SKM-1 treated with dmso at 0.1 percent for 144 hours (cell line): ENCODE measurements around the gene ELP1.
"Not testable (repeated sequence)": the region's sequence is repeated elsewhere in the genome, so short reads cannot be mapped to it uniquely, and the experiment has no call there.

Source experiments
- DNase-seq: peaks from one replicate; lab custom pipeline; 2025; ENCODE audit not compliant: unreplicated experiment; lab: John Stamatoyannopoulos, UW

ELP1 gene

DNA sequence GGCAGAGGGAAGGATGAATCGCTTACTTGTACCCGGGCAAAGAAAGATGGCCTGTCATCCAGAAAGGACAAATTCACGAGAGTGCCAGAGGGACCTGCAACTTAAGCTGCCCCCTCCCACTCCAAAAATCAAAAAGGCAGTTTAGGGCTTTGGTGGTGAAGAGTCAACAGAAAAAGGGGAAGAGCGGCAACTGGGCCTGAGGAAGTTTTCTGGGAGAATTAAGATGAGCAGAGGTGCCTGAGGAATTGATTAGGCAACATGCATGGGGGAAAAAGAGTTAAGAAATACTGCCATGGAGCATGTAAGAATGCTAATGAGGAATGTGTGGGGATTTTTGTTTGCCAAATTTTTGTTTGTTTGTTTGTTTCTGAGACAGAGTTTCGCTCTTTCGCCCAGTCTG is 76.4 kb downstream of the ELP1 start:
- DNase-seq, result no peak

DNA sequence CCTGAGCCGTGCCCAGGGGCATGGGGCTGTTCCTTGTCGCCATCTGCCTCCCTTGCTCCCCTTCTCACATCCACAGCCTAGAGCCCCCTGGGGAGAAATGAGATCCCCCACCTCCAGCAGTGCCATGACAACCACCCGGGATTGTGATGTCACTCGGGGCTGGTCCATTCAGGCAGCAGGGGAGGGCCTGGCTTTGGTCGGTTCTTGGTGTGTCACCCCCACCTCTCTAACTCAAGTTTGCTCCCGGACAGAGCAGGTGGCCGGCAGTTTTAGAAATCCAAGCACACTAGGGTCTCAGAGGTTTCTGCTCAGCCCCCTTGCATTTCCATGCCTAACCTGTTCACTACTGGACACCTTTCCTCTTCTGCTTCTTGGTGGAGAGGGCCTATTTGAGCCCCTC is 78.0 kb downstream of the ELP1 start, which contains the start of gene ACTL7B:
TSS of gene ACTL7B (minus strand) at position 99 of the 400 bp plus-strand sequence. CDS start at position 43, 56 bp downstream.
- no peak for DNase-seq

DNA sequence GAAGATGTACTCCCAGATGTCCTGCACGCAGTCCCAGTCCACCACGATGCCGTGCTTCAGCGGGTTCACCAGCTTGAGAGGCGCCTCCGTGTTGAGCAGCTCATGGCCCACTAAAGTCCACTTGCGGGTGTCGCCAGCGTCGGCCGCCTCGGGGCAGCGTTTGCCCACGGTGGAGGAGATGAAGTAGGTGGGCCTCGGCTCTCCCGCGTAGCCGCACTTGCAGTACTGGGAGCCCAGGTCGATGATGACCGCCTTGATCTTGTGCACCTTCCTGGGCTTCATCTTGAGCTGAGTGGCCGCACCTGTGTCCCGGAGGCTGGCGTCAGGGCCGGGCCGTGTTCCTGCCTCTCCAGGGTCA is 78.4 kb downstream of the ELP1 start:
- no peak for DNase-seq

DNA sequence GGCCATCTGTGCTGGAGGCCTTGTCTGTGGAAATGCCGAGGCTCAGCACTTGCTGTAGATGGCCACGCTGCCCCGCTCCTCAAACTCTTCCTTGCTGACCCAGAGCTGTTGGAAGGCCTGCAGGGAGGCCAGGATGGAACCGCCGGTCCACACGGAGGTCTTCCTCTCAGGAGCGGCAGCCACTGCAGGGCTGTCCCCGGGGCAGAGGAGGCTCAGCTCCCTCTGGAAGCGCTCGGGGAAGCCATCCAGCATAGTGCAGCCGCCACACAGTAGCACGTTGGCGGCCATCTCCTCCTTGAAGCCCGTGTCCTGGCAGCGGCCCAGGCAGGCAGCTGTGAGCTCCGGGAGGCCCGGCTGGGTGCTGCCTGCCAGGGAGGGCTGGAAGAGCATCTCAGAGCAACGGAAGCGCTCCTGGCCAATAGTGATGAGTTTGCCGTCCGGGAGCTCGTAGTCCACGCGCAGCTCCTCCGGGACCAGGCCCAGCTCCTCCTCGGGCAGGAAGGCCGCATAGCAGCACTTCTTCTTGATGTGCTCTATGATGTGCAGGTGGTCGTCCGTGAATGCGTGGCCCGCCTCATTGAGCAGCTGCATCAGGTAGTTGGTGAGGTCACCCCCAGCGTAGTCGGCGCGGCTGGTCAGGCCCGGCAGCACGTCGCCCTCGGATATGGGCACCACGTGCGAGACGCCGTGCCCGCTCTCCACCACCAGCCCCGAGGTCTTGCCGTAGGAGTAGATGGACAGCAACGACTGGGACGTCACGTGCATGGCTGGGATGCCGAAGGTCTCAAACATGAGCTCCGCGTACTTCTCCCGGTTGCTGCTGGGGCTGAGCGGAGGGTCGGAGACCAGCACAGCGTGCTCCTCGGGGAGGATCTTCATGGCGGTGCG is 79.0 kb downstream of the ELP1 start:
- DNase-seq, result no peak

DNA sequence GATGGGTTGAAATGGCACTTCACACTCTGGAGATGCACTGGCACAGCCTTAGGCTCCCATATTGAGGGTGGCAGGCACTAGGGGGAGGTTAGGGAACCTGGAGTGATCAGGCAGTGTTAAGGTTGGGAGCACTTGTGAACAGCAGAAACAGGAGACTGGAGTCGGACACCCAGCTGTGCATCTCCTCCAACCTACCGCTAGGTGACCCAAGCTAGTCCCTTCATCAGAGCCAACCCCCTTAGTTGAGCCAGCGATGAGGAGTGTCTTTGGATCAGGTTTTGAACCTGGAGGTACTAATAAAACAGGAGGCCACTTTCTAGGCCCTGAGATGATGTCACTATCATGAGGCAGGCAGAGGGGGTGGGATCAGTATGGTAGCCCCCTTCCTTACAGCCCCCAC is 79.8 kb downstream of the ELP1 start:
- DNase-seq, result no peak

DNA sequence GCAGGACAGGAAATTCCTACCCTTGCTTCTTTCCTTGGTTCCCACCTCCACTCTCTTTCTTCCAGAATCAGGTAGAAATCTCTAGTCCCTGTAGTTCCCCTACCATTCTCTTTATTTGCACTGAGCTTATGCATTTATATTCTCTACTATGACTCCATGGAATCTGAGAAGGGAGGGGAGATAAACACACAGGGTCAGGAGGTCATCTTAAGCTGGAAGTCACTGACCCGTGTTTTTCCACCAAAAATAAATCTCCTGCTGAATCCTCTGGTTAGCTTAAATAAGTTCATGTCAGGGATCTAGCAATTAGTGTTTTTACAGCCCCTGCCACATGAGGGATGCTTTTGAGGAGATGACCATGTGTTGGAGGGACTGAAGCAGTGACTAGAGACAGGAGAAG is 81.8 kb downstream of the ELP1 start:
- DNase-seq, result no peak

DNA sequence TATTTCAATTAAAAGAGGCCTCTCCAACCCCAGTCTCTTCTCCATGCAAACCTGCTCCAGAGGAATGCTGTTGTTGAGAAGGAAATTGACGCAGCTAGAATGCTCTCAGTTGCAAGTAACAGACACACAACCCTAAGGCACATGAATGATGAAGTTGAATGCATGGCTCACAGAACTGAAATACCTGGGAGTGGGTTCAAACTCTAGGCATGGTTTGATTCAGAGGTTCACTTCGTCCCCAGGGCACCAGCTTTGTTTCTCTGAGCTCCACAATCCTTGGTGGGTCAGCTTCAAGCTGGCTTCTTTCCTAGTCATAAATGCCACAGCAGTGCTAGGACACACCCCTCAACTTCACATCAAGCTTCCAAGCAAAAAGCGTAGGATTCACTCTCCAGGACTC is 82.8 kb downstream of the ELP1 start:
- DNase-seq, result no peak

DNA sequence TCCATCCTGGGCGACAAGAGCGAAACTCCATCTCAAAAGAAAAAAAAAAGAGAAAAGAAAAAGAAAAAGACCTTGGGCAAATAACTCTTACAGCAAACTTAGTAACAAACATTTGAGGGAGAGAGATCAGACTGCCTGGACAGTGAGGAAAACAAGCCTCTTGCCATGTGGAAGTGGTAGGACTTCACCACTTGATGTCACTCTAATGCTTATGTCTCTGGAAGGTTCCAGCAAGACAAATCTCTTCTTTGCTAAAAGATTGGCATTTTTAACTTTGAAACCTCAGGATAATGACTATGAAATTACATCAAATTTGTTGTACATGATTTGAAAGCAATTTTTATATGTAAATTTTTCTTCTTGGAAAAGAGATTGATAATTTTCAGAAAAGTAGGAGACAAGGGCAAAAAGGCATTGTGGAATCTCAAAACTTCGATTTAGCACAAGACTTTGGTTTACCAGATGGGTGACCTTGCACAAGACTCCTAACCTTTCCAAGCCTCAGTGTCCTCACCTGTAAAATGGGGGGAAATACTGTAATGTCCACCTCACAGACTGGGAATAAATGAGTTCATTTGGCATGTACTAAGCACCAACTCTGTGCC is 83.5 kb downstream of the ELP1 start:
- no peak for DNase-seq

DNA sequence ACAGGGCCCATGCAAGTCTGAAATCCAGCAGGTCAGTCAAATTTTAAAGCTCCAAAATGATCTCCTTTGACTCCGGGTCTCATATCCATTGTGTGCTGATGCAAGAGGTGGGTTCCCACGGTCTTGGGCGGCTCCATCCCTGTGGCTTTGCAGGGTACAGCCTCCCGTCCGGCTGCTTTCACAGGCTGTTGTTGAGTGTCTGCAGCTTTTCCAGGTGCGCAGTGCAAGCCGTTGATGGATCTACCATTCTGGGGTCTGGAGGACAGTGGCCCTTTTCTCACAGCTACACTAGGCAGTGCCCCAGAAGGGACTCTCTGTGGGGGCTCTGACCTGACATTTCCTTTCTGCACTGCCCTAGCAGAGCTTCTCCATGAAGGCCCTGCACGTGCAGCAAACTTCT is 85.6 kb downstream of the ELP1 start:
- not testable (repeated sequence) for DNase-seq

DNA sequence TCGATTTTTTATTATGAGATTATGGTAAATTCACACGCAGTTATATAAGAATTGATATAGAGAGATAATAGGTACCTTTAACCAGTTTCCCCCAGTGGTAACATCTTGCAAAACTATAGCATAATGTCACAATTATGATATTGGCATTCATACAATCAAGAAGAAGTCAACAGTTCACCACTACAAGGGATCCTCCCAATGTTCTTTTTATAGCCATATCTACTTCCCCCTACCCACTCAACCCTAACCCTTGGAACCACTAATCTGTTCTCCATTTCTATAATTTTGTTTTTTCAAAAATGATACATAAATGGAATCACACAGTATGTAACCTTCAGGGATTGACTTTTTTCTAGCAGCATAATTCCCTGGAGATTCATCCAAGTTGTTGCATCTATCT is 88.0 kb downstream of the ELP1 start:
- no peak for DNase-seq

DNA sequence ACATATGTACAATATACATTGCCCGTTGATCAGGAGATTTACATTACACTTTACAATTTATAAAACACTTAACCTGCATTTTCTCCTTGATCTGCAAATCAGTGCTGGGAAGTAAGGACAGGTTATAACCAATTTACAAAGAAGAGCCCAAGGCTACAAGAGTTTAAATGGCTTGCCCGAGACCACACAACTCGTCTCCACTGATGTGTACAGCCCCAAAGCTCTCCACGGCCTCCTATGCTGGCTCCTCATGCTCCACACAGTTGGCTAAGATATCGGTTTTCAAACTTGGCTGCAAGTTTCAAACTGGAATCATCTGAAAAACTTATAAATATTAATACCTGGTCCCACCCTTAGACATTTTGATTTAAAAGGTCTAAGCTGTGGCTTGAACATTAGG is 88.4 kb downstream of the ELP1 start:
- no peak for DNase-seq

DNA sequence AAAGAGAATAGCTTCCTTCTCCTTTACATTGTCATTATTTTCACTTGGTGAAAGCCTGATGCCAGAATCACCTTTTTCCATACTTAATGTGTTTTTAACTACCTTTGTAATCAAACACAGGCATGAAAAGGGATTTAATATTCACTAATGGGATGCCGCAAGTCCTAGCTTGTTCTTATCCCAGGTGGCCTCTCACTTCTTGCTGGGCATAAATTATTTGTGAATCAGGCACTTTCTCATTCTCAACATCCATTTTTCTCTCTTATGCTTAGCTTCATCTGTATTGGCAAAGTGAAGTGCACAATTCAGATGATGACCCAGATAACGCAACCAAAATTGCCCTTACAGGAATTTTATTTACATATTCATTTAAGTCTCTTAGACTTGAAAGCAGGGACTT is 89.1 kb downstream of the ELP1 start:
- no peak for DNase-seq

DNA sequence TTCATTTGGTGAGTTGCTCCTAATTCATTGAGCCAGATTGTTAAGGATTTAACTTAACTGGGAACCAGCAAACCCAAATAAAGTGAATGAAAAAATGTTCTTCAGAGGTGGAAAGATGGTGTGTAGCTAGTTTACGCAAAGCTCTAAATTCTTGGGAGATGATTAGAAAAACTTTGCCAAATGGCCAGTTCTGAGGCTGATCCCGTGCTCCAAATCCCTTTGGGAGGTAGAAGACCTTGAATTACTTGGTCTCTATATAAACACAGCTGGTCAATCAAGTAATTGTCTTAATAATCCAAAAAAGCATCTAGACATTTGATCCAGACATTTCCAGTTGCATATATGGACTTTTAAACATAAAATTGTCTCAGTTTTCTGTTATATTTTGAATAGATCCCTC is 89.5 kb downstream of the ELP1 start:
- no peak for DNase-seq

DNA sequence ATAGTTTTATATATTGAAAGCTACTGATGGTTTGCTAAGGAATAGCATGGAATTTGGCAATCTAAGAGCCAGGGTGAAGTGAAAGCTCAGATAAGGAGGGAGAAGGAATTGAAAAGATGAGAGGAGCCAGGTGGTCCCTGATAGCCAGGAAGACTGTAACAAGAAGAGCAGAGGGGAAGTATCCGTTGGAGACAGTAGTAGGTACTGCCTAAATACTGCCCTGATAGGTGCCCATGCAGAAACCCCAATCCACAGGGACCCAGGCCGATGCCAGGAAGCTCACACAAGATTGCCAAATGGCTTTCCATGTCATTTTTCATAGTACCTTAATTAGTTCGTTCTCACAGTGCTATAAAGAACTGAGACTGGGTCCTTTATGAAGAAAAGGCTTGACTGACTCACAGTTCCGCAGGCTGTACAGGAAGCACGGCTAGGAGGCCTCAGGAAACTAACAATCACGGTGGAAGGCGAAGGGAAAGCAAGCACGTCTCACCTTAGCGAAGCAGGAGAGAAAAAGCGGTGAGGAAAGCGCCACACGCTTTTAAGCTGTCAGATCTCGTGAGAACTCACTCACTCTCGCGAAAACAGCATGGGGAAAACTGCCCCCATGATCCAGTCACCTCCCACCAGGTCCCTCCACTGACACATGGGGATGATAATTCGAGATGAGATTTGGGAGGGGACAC is 91.2 kb downstream of the ELP1 start:
- DNase-seq, result no peak

DNA sequence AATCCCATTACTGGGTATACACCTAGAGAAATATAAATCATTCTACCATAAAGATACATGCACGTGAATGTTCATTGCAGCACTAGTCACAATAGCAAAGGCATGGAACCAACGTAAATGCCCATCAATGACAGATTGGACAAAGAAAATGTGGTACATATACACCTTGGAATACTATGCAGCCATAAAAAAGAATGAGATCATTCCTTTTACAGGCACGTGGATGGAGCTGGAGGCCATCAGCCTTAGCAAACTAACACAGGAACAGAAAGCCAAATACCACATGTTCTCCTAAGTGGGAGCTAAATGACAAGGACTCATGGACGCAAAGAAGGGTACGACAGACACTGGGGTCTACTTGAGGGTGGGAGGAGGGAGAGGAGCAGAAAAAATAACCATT is 94.4 kb downstream of the ELP1 start:
- not testable (repeated sequence) for DNase-seq

DNA sequence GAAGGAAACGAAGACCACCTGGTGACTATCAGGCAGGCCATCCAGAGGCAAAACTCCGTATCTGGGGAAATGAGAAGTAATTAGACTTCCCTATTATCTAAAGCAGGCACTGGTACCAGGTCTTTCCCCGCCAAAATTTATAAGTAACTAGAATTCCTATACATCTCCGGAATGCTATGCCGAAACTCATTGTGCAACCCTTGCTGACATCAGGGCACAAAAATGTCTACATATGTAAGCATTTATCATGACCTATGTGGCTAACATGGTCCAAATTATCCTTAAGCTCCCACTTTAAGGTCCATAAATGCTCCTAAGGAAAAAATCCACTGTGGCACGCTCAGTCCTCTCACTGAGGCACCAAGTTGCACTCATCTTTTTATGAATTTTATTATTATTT is 95.9 kb downstream of the ELP1 start:
- no peak for DNase-seq

DNA sequence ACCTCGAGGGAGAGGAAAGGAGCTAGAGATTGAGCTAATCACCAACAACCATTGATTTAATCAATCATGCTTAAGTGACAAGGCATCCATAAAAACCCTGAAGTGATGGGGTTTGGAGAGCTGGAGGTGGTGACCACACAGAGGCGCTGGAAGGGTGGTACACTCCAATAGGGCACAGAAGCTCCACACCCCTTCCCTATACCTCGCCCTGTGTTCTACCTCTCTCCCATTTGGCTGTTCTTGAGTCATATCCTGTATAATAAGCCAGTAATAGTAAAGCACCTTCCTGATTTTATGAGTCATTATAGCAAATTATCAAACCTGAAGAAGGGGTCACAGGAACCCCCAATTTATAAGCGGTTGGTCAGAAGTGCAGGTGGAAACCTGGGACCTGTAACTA is 96.4 kb downstream of the ELP1 start:
- no peak for DNase-seq

DNA sequence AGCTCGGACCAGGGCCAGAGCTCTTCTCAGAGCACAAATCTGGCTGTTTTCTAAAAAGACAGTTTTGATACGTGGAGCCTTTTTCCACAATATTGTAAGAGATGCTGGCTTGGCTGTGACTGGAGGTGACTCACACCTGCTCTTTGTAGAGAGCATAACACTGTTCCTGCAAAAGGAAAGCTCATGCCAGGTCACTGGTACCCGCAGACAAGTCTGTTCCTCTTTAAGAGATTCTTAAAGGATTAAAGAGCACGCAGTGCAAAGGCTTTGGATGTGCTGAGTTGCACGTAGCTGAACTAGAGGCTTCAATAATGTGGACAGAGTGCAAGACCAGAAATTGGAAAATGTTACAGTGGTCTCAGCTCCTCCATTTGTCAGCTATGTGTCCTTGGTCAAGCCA is 97.1 kb downstream of the ELP1 start:
- DNase-seq, result no peak

DNA sequence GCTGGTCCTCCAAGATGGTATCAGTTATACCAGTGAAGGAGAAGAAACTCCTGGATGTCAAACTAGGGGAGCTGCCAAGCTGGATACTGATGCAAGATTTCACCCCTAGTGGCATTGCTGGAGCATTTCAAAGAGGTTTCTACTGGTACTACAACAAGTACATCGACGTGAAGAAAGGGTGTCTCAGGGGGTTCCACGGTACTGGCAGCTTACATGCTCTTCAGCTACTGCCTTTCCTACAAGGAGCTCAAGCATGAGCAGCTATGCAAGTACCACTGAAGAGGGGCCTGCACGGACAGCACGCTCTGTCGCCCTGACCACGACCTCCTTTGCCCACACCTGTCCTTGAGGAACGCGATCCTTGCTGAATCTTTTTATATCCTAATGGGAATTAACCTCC is 97.6 kb downstream of the ELP1 start:
- DNase-seq, result no peak

DNA sequence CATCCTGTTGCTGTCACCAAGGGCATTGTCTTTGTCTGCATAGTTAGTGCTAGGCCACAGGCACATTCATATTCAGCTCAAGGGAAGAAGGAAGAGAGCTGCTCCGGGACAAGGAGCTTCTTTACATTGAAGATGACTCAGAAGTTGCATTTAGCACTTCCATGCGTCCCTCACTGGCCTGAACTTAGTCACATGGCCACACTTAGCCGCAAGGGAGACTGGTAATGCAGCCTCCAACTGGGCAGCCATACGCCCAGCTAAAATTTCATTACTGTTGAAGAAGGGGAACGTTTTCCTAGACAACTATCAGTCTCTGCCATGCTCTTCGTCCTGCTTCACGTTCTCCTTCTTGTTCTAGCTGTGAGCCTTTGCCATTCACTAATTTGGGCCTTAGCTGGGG is 98.1 kb downstream of the ELP1 start:
- DNase-seq, result no peak

DNA sequence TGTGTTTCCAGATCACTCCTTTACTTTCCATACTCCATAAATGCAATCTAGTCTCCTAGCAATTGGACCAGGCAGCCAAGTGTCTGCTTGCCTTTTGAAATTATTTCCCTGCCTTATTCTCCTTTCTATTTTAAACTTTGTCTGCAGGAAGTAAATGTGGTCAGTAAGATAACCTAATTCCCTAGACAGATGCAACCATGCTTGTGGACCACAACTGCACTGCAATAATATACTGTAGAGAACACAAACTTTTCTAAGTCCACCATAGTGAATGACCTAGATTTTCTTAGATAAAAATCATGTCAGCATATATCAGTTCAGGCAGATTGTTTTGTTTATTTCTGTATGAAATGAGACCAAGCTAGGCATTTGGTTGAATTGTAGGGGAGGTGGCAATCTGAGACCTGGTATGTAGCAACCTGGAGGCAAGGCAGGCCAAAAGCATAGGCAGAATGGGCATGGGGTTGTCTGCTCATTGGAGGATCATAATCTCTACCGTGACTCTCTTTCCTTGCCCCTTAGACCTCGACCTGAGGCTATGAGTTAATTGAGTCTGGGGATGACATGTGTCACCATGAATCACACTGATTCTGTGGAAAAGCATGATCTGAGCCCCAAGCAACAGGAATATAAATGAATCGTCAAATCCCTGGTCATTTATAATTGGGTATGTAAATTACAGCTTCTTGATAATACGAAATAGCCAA is 98.8 kb downstream of the ELP1 start:
- peak; percentile 60 for DNase-seq

DNA sequence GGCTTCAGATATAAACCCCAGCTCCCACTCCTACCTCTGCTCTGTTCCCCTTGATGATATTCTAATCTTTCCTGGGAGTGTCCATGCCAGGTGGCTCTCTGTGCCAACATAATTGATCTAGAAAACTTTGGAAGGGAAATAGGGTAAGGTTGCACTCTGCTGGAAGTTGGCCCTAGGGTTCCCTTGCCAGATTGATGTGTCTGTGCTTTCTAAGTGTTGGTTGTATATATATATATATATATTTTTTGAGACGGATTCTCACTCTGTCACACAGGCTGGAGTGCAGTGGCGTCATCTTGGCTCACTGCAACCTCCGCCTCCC is 101.8 kb downstream of the ELP1 start:
- DNase-seq, result no peak
